GM19372 (cell line): Measurements from ENCODE around the gene SLC38A9.
"Not testable (repeated sequence)": the region's sequence is repeated elsewhere in the genome, so short reads cannot be mapped to it uniquely, and the experiment has no call there.

Source experiments
- ATAC-seq: cut with Tn5 transposase; IDR thresholded peaks from one replicate; pipeline ENCODE4 v1.9.1; 2021; ENCODE audit warnings: mild to moderate bottlenecking, low read depth, moderate library complexity; ENCODE audit not compliant: unreplicated experiment

The SLC38A9 gene

GRCh38 chr5:55712023-55712859 lies at the start of gene SLC38A9:
TSS of gene SLC38A9 (minus strand) at chr5:55712324. CDS start at chr5:55697958, 14,366 bp downstream.
- ATAC-seq = peak; percentile 99

GRCh38 chr5:55761721-55762120 lies 49.6 kb upstream of the SLC38A9 start:
- not testable (repeated sequence) for ATAC-seq

- ATAC-seq = no peak
Observed at GRCh38 chr5:55758714-55759113, 46.6 kb upstream of the SLC38A9 start.

GRCh38 chr5:55758231-55758630 lies 46.1 kb upstream of the SLC38A9 start:
- no peak for ATAC-seq

- ATAC-seq = no peak
Observed at GRCh38 chr5:55750499-55750898, 38.4 kb upstream of the SLC38A9 start.

- no peak for ATAC-seq
Observed at GRCh38 chr5:55750063-55750462, 37.9 kb upstream of the SLC38A9 start.

- ATAC-seq = no peak
Observed at GRCh38 chr5:55749387-55749786, 37.3 kb upstream of the SLC38A9 start.

- ATAC-seq = no peak
Observed at GRCh38 chr5:55747778-55748318, 35.7 kb upstream of the SLC38A9 start.

GRCh38 chr5:55742778-55743177 lies 30.7 kb upstream of the SLC38A9 start:
- ATAC-seq = no peak

- ATAC-seq = no peak
Observed at GRCh38 chr5:55737793-55738192, 25.7 kb upstream of the SLC38A9 start, which contains the start of gene DDX4. TSS of gene DDX4 (plus strand) at chr5:55738061. CDS start at chr5:55738964, 903 bp downstream.

GRCh38 chr5:55734658-55735057 lies 22.5 kb upstream of the SLC38A9 start:
- no peak for ATAC-seq

- ATAC-seq = no peak
Observed at GRCh38 chr5:55732585-55732984, 20.5 kb upstream of the SLC38A9 start.

- no peak for ATAC-seq
Observed at GRCh38 chr5:55731848-55732247, 19.7 kb upstream of the SLC38A9 start.

- no peak for ATAC-seq
Observed at GRCh38 chr5:55724281-55724680, 12.2 kb upstream of the SLC38A9 start.

GRCh38 chr5:55720188-55720703 lies 8.1 kb upstream of the SLC38A9 start:
- ATAC-seq = no peak

GRCh38 chr5:55719026-55719425 lies 6.9 kb upstream of the SLC38A9 start:
- ATAC-seq = not testable (repeated sequence)

- ATAC-seq = no peak
Observed at GRCh38 chr5:55715519-55716078, 3.5 kb upstream of the SLC38A9 start.

- no peak for ATAC-seq
Observed at GRCh38 chr5:55714749-55715148, 2.6 kb upstream of the SLC38A9 start.

- no peak for ATAC-seq
Observed at GRCh38 chr5:55714339-55714738, 2.2 kb upstream of the SLC38A9 start.

GRCh38 chr5:55713871-55714270 lies 1.7 kb upstream of the SLC38A9 start:
- no peak for ATAC-seq

- no peak for ATAC-seq
Observed at GRCh38 chr5:55711507-55712022, 559 bp downstream of the SLC38A9 start.
